Common myeloid progenitor, CD34-positive (primary cell): Measurements from ENCODE around the gene SSBP3.

Experiments
- CTCF ChIA-PET: fragments of 350-600 bp; sonication (Branson Sonifier 250); formaldehyde crosslinking; loops from one replicate; lab custom pipeline; 2021; ENCODE audit warnings: antibody characterized with exemption; lab: Charles Lee
- POLR2A ChIA-PET: fragments of 350-600 bp; sonication (Branson Sonifier 250); formaldehyde crosslinking; loops from one replicate; lab custom pipeline; 2021; ENCODE audit warnings: antibody characterized with exemption; lab: Charles Lee
- DNase-seq, 3 donors: peaks; one replicate each; pipeline versions ENCODE4 v3.0.0 to v3.0.0-alpha.2; 2013
- H3K27ac ChIP-seq, 2 experiments: 1 replicate in 1 of 2; 2 replicates in 1 of 2; pipeline ENCODE4 v1.7.0; 2013; ENCODE audit warnings: inconsistent platforms in 2 of 2, low read length in 2 of 2, mild to moderate bottlenecking in 2 of 2, low read depth in 1 of 2, moderate library complexity in 1 of 2; ENCODE audit not compliant: severe bottlenecking in 2 of 2, insufficient read depth in 1 of 2, poor library complexity in 1 of 2
- H3K27me3 ChIP-seq, 5 experiments: replicated peaks in 2 of 5; 1 replicate in 3 of 5; 2 replicates in 2 of 5; pipeline versions ENCODE4 v1.6.1 to v1.7.0; 2013; ENCODE audit warnings: low read length in 4 of 5, mild to moderate bottlenecking in 2 of 5, moderate library complexity in 2 of 5, inconsistent platforms in 1 of 5; ENCODE audit not compliant: insufficient read depth in 5 of 5, control insufficient read depth in 4 of 5
- H3K36me3 ChIP-seq, 4 experiments: 1 replicate in 2 of 4; 2 replicates in 2 of 4; pipeline versions ENCODE4 v1.6.1 to v1.7.0; 2013; ENCODE audit warnings: low read length in 3 of 4, control low read depth in 1 of 4, mild to moderate bottlenecking in 1 of 4; ENCODE audit not compliant: control insufficient read depth in 4 of 4, insufficient read depth in 4 of 4
- H3K4me1 ChIP-seq, 4 experiments: 1 replicate in 3 of 4; 2 replicates in 1 of 4; pipeline versions ENCODE4 v1.6.1 to v1.7.1; 2013; ENCODE audit warnings: low read length in 3 of 4, mild to moderate bottlenecking in 3 of 4, control low read depth in 1 of 4, inconsistent platforms in 1 of 4, moderate library complexity in 1 of 4; ENCODE audit not compliant: control insufficient read depth in 4 of 4, insufficient read depth in 4 of 4; ENCODE audit errors: control extremely low read depth in 1 of 4
- H3K4me3 ChIP-seq, 7 experiments: 1 replicate in 4 of 7; 2 replicates in 3 of 7; pipeline versions ENCODE4 v1.5.1 to v1.7.0; 2013; ENCODE audit warnings: mild to moderate bottlenecking in 7 of 7, low read length in 6 of 7, moderate library complexity in 6 of 7, inconsistent platforms in 2 of 7, low read depth in 2 of 7, control low read depth in 1 of 7; ENCODE audit not compliant: insufficient read depth in 4 of 7, control insufficient read depth in 1 of 7; ENCODE audit errors: extremely low read depth in 1 of 7
- H3K9me3 ChIP-seq, 5 experiments: 1 replicate in 4 of 5; 2 replicates in 1 of 5; pipeline versions ENCODE4 v1.6.1 to v1.7.1; 2013; ENCODE audit warnings: low read length in 4 of 5, mild to moderate bottlenecking in 2 of 5, inconsistent platforms in 1 of 5, low read depth in 1 of 5, moderate library complexity in 1 of 5; ENCODE audit not compliant: control insufficient read depth in 4 of 5, insufficient read depth in 2 of 5; ENCODE audit errors: control extremely low read depth in 1 of 5
- WGBS: methylation state at CpG from one replicate; pipeline ENCODE4 v1.1.5; 2013; ENCODE audit not compliant: insufficient coverage; 5-methylcytosine and 5-hydroxymethylcytosine counted together

The SSBP3 gene

DNA sequence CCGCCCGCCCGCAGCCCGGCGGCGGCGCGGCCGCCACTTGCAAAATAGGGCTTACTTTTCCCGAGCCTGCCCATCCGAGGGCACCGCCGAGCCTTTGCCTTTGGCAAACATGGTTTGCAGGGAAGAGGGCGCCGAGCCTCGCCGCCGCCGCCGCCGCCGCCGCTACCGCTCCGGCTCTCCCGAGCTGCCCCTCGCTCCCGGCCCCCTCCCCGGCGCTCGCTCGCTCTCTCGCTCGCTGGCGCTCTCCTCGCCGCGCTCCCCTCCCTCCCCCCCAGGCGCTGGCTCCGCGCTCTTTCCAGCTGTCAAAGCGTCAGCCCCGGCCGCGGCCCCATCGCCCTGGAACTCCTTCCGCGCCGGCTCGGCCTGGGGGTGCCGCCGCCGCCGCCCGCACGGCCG is 298 bp downstream of the SSBP3 start:
- Histone ChIP-seq H3K4me3 (peak overlapping the region in 4 of 7 experiments; percentile 57 to 92 (median 86)), H3K9me3 (no peaks in the 10 kb centered on the region), H3K4me1 (peaks cover 6 to 65% (median 60%) of the 10 kb centered on the region in 4 experiments), H3K27ac (no peak overlapping the region), H3K27me3 (no peaks in the 10 kb centered on the region), H3K36me3 (peaks cover 3 to 30% (median 20%) of the 10 kb centered on the region in 4 experiments)
- POLR2A ChIA-PET = interaction anchor here (0.6 to 2.3 kb wide), 4 partner anchors 24 to 82 kb away, joined by 3 to 33 read pairs (median 4); no protein-coding TSS in a partner anchor
- 0% methylated on average over 33 of the region's 57 CpGs for WGBS
- DNase-seq = peak in 1 of 3 donors; percentile 35
- CTCF ChIA-PET = interaction anchor here (1.0 to 2.6 kb wide), 6 partner anchors 35 to 84 kb away, joined by 3 to 21 read pairs (median 4); no protein-coding TSS in a partner anchor

DNA sequence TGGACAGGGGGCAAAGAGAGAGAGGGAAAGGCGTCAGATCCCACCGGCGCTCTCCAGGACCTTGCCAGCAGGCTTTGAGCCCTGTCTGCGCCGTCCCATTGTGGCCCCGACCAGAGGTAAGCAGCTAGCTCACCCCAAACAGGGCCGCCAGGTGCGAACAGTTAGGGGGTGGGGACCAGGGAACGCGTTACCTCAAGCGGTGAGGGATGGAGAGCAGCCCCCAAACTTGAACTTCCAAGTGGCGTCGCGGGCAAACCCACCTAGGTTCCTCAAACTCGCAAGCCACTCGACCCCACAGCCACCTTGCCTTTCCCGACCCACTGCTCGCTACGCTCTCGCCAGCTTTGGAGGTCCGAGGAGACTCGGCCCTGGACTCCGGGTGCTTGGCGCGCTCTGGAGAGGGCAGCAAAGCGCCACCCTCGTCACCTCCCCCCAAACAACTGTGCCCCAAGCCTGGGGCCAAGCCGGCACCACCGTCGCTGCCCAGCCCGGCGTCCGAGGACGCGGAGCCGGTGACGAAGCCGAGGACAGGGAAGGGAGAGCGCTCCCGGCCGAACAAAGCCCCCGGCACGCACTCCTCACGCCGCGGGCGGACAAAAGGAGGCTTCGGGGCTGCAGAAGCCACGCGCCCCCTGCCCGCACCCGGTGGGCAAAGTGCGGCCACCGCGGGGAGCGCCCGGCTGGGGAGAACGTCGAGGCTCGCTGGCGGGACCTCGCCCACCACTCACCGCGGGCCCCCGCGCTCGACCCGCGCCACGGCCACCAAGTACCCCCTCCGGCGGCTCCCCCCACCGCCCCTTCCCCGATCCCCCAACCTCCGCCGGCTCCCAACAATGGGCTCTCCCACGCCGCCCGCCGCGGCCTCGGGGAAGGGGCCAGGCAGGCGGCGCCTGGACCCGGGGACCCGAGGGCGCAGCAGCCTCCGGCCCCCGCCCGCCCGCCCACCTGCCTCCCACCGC is 976 bp downstream of the SSBP3 start:
- Histone ChIP-seq H3K36me3 (peaks cover 8 to 37% (median 25%) of the 10 kb centered on the region in 4 experiments), H3K27me3 (no peaks in the 10 kb centered on the region), H3K4me3 (peak overlapping the region; percentile 54 to 92 (median 85)), H3K9me3 (no peaks in the 10 kb centered on the region), H3K27ac (peak overlapping the region in 1 of 2 experiments; percentile 43), H3K4me1 (peaks cover 6 to 71% (median 60%) of the 10 kb centered on the region in 4 experiments)
- WGBS = under 1% methylated on average over 48 of the region's 92 CpGs
- ChIA-PET CTCF (interaction anchor here (0.9 to 2.6 kb wide), 8 partner anchors 46 to 118 kb away, joined by 3 to 8 read pairs (median 3); no protein-coding TSS in a partner anchor), POLR2A (interaction anchor here (1.6 kb wide), 1 partner anchor 47 kb away, joined by 5 read pairs; no protein-coding TSS in a partner anchor)
- peak in 1 of 3 donors; percentile 31 for DNase-seq

DNA sequence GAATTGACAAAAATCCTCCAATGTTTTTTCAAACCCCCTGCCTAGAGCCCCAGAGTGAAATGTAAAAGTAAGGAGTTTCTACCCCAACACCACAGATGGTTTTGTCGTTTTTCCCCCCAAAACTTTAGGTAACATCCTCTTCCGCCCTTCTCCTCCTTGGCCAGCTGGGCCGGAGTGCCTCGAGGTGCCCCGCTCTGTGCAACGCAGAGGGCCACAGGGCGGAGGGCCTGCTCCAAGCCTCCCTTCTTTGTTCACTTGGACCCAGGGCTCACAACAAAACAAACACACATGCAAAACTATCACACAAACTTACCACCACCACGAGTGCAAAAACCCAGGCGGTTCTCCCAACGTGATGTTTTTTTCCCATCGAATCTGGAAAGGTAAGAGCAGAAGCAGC is 1.9 kb downstream of the SSBP3 start:
- DNase-seq = no peak
- Histone ChIP-seq H3K9me3 (no peaks in the 10 kb centered on the region), H3K4me1 (peaks cover 6 to 62% (median 51%) of the 10 kb centered on the region in 4 experiments), H3K4me3 (peak overlapping the region in 6 of 7 experiments; percentile 72 to 92 (median 85)), H3K27me3 (no peaks in the 10 kb centered on the region), H3K36me3 (peaks cover 8 to 46% (median 33%) of the 10 kb centered on the region in 4 experiments), H3K27ac (peak overlapping the region in 1 of 2 experiments; percentile 45)
- 44% methylated on average over 7 of the region's 11 CpGs for WGBS
- ChIA-PET CTCF (interaction anchor here (0.9 to 2.6 kb wide), 10 partner anchors 12 to 117 kb away, joined by 3 to 8 read pairs (median 3); no protein-coding TSS in a partner anchor), POLR2A (interaction anchor here (0.9 kb wide), 1 partner anchor 85 kb away, joined by 3 read pairs; no protein-coding TSS in a partner anchor)

DNA sequence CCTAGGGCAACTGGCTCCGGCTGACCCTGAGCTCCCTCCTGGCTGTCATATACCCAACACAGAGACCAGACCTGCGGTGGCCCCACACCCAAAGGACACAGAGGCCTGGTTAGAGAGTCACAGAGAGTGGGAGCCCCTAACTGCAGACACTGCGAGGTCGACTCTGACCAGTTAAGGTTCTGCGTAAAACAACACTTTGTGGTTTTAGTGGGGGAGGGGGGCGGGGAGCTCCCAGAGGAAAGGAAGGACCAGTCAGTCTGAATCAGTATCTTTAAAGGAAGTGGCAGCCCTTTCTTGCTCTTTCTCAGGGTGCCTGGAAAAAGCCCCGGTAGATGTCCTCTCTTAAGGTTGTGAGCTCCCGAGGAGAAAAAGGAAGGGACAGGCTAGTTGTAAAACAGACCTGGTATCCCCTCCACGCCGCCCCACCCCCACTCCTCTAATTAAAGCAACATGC is 2.4 kb downstream of the SSBP3 start:
- DNase-seq = no peak
- WGBS = 0% methylated on average over 6 of the region's 10 CpGs
- ChIA-PET CTCF (interaction anchor here (1.0 to 2.0 kb wide), 7 partner anchors 12 to 91 kb away, joined by 3 to 8 read pairs (median 3); no protein-coding TSS in a partner anchor), POLR2A (interaction anchor here (0.9 kb wide), 1 partner anchor 85 kb away, joined by 3 read pairs; no protein-coding TSS in a partner anchor)
- Histone ChIP-seq H3K27me3 (no peaks in the 10 kb centered on the region), H3K4me1 (peaks cover 6 to 57% (median 47%) of the 10 kb centered on the region in 4 experiments), H3K36me3 (peaks cover 8 to 50% (median 38%) of the 10 kb centered on the region in 4 experiments), H3K27ac (peak overlapping the region in 1 of 2 experiments; percentile 45), H3K9me3 (no peaks in the 10 kb centered on the region), H3K4me3 (peak overlapping the region in 6 of 7 experiments; percentile 72 to 92 (median 85))

DNA sequence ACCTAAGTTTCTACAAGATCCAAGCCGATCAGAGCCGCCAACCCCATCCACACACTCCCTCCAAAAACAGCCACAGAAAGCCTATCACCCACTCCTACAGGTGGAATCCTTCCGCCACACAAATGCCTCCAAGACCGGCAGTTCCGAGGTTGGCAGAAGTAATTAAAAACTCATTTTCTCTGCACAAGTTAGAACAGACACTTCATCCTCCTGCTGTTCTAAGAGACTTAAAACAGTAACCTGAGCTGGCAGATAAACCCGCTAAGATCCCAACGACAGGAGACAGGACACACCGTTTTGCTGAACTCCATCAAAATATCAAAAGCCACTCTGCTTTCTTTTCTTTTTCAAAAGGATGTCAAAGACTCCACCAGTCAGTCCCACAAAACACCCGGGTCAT is 2.8 kb downstream of the SSBP3 start:
- peaks cover 6 to 53% (median 43%) of the 10 kb centered on the region in 4 experiments for H3K4me1 ChIP-seq
- peak overlapping the region in 5 of 7 experiments; percentile 79 to 92 (median 85) for H3K4me3 ChIP-seq
- POLR2A ChIA-PET = interaction anchor here (0.6 to 0.9 kb wide), 2 partner anchors 22 to 86 kb away, joined by 3 read pairs; no protein-coding TSS in a partner anchor
- no peak for DNase-seq
- no peaks in the 10 kb centered on the region for H3K27me3 ChIP-seq
- H3K36me3 ChIP-seq = peaks cover 8 to 54% (median 42%) of the 10 kb centered on the region in 4 experiments
- CTCF ChIA-PET = interaction anchor here (1.0 to 2.0 kb wide), 8 partner anchors 11 to 331 kb away, joined by 3 to 8 read pairs (median 4); no protein-coding TSS in a partner anchor
- H3K9me3 ChIP-seq = no peaks in the 10 kb centered on the region
- peak overlapping the region in 1 of 2 experiments; percentile 45 for H3K27ac ChIP-seq
- WGBS = 61% methylated on average over 7 of the region's 9 CpGs

DNA sequence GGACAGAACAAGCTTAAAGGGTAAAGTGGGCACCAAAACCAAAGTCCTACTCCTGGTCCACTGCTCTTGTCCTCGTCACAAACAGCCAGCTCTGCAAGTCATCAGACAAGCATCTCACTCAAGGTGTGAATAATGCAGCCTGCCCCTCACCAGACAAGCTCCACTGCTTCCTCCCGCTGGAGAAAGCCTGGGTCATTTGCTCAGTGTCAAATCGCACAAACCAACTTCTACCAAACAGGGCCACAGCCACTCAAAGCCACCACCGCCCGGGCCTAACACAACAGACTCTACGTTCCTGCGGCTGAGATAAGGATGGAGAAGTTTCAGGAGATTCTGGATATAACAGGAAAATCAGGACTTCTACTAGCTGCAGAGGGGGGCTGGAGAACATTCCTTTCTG is 3.3 kb downstream of the SSBP3 start:
- CTCF ChIA-PET = interaction anchor here (1.0 to 1.7 kb wide), 5 partner anchors 28 to 330 kb away, joined by 3 to 6 read pairs (median 4); no protein-coding TSS in a partner anchor
- Histone ChIP-seq H3K27ac (no peak overlapping the region), H3K9me3 (no peaks in the 10 kb centered on the region), H3K4me3 (peak overlapping the region in 3 of 7 experiments; percentile 41 to 92 (median 85)), H3K4me1 (peaks cover 1 to 48% (median 38%) of the 10 kb centered on the region in 4 experiments), H3K36me3 (peaks cover 8 to 60% (median 47%) of the 10 kb centered on the region in 4 experiments), H3K27me3 (no peaks in the 10 kb centered on the region)
- WGBS = 93% methylated on average over 4 of the region's 7 CpGs
- no peak for DNase-seq
- POLR2A ChIA-PET = interaction anchor here (0.6 kb wide), 1 partner anchor 22 kb away, joined by 3 read pairs; no protein-coding TSS in a partner anchor
